ENCODE measurements around the gene AFF3.

The AFF3 gene

GRCh38 chr2:99631700-99632099, 510.7 kb downstream of the AFF3 start:
- 84 to 86% methylated on average over 2 to 3 of the region's 3 CpGs for WGBS, 2 experiments
- H3K9me3 ChIP-seq (ENCODE audit: control insufficient read depth, low read length): no peaks in the 10 kb centered on the region
- H3K27ac ChIP-seq (ENCODE audit: insufficient read depth, low read depth, low read length, poor library complexity, severe bottlenecking): no peak overlapping the region
- no peaks in the 10 kb centered on the region for H3K4me1 ChIP-seq (ENCODE audit: control insufficient read depth, insufficient read depth, low read length)
- H3K4me3 ChIP-seq (ENCODE audit: insufficient read depth, low read depth, low read length): no peak overlapping the region
- H3K36me3 ChIP-seq (ENCODE audit: control insufficient read depth, insufficient read depth, low read length): no peaks in the 10 kb centered on the region
- no peaks in the 10 kb centered on the region for H3K27me3 ChIP-seq (ENCODE audit: control insufficient read depth, insufficient read depth, low read length, poor library complexity, severe bottlenecking)

DNA sequence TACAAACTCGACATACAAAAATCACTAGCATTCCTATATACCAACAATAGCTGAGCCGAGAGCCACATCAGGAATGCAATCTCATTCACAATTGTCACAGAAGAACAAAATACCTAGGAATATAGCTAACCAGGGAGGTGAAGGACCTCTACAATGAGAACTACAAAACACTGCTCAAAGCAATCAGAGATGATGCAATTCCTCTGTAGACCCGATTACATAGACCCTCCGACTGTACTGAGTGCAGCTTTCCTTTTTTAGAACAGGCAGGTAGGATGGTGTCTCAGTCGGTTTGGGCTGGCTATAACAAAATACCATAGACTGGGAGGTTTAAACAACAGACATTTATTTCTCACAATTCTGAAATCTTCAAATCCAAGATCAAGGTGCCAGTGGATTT, 513.1 kb downstream of the AFF3 start:
- no peak overlapping the region for H3K4me3 ChIP-seq (ENCODE audit: insufficient read depth, low read depth, low read length)
- no peaks in the 10 kb centered on the region for H3K36me3 ChIP-seq (ENCODE audit: control insufficient read depth, insufficient read depth, low read length)
- 88 to 91% methylated on average over 5 of the region's 5 CpGs for WGBS, 2 experiments
- no peaks in the 10 kb centered on the region for H3K27me3 ChIP-seq (ENCODE audit: control insufficient read depth, insufficient read depth, low read length, poor library complexity, severe bottlenecking)
- H3K9me3 ChIP-seq (ENCODE audit: control insufficient read depth, low read length): no peaks in the 10 kb centered on the region
- H3K27ac ChIP-seq (ENCODE audit: insufficient read depth, low read depth, low read length, poor library complexity, severe bottlenecking): no peak overlapping the region
- H3K4me1 ChIP-seq (ENCODE audit: control insufficient read depth, insufficient read depth, low read length): no peaks in the 10 kb centered on the region

- no peak overlapping the region for H3K27ac ChIP-seq (ENCODE audit: insufficient read depth, low read depth, low read length, poor library complexity, severe bottlenecking)
- H3K4me1 ChIP-seq (ENCODE audit: control insufficient read depth, insufficient read depth, low read length): no peaks in the 10 kb centered on the region
- WGBS, 2 experiments: 89 to 100% methylated on average over 1 of the region's 1 CpG
- no peaks in the 10 kb centered on the region for H3K9me3 ChIP-seq (ENCODE audit: control insufficient read depth, low read length)
- H3K27me3 ChIP-seq (ENCODE audit: control insufficient read depth, insufficient read depth, low read length, poor library complexity, severe bottlenecking): no peaks in the 10 kb centered on the region
- no peak overlapping the region for H3K4me3 ChIP-seq (ENCODE audit: insufficient read depth, low read depth, low read length)
- no peaks in the 10 kb centered on the region for H3K36me3 ChIP-seq (ENCODE audit: control insufficient read depth, insufficient read depth, low read length)
Observed at GRCh38 chr2:99626158-99626557, 516.2 kb downstream of the AFF3 start.

- no peaks in the 10 kb centered on the region for H3K4me1 ChIP-seq (ENCODE audit: control insufficient read depth, insufficient read depth, low read length)
- no peak overlapping the region for H3K4me3 ChIP-seq (ENCODE audit: insufficient read depth, low read depth, low read length)
- no peaks in the 10 kb centered on the region for H3K9me3 ChIP-seq (ENCODE audit: control insufficient read depth, low read length)
- no peaks in the 10 kb centered on the region for H3K27me3 ChIP-seq (ENCODE audit: control insufficient read depth, insufficient read depth, low read length, poor library complexity, severe bottlenecking)
- H3K27ac ChIP-seq (ENCODE audit: insufficient read depth, low read depth, low read length, poor library complexity, severe bottlenecking): no peak overlapping the region
- 78 to 81% methylated on average over 10 of the region's 10 CpGs for WGBS, 2 experiments
- H3K36me3 ChIP-seq (ENCODE audit: control insufficient read depth, insufficient read depth, low read length): no peaks in the 10 kb centered on the region
Observed at GRCh38 chr2:99624677-99625076, 517.7 kb downstream of the AFF3 start.

DNA sequence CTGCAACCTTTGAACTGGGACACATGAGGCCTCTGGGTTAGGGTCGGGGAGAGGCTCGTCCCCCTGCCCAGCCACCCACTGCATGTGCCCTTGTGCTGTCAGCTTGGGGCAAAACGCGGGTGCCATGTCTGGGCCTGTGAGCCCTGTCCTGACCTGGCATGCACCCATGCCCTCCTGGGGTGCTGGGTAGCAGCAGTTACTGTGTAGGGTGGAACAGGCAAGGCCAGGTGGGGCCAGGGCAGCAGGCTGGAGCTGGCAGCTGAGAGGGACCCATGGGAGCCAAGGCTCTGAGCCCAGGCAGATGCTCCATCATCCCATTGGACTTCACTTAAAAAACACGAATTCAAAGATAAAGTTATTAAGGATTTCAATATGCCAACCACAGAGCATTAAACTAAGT, 518.8 kb downstream of the AFF3 start:
- Histone ChIP-seq H3K9me3 (ENCODE audit: control insufficient read depth, low read length) (no peaks in the 10 kb centered on the region), H3K4me3 (ENCODE audit: insufficient read depth, low read depth, low read length) (no peak overlapping the region), H3K36me3 (ENCODE audit: control insufficient read depth, insufficient read depth, low read length) (no peaks in the 10 kb centered on the region), H3K4me1 (ENCODE audit: control insufficient read depth, insufficient read depth, low read length) (no peaks in the 10 kb centered on the region), H3K27me3 (ENCODE audit: control insufficient read depth, insufficient read depth, low read length, poor library complexity, severe bottlenecking) (no peaks in the 10 kb centered on the region), H3K27ac (ENCODE audit: insufficient read depth, low read depth, low read length, poor library complexity, severe bottlenecking) (no peak overlapping the region)
- WGBS, 2 experiments: 94 to 98% methylated on average over 5 of the region's 5 CpGs

- H3K27me3 ChIP-seq (ENCODE audit: control insufficient read depth, insufficient read depth, low read length, poor library complexity, severe bottlenecking): no peaks in the 10 kb centered on the region
- H3K4me1 ChIP-seq (ENCODE audit: control insufficient read depth, insufficient read depth, low read length): no peaks in the 10 kb centered on the region
- H3K9me3 ChIP-seq (ENCODE audit: control insufficient read depth, low read length): no peaks in the 10 kb centered on the region
- H3K27ac ChIP-seq (ENCODE audit: insufficient read depth, low read depth, low read length, poor library complexity, severe bottlenecking): no peak overlapping the region
- WGBS, 2 experiments: 98% methylated on average over 4 of the region's 4 CpGs
- no peaks in the 10 kb centered on the region for H3K36me3 ChIP-seq (ENCODE audit: control insufficient read depth, insufficient read depth, low read length)
- no peak overlapping the region for H3K4me3 ChIP-seq (ENCODE audit: insufficient read depth, low read depth, low read length)
Observed at GRCh38 chr2:99623035-99623434, 519.4 kb downstream of the AFF3 start.

DNA sequence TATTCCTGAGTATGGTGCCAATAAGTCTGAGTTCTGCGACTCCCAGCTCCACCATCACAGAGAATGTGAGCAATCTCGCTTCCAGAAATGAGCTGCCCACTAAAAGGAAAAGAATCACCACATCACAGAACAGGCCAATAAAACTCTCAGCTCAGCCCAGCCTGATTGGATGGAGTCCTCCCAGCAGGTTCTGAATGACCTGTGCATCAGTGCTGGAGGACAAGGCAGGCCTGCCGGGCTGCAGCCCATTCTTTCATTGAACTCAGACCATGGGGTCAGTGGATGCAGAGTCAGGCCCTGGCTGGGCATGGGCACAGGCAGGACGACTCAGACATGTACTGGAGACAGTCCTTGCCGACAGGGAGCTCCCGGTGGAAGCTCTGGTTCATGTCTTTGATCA, 519.9 kb downstream of the AFF3 start:
- Histone ChIP-seq H3K4me1 (ENCODE audit: control insufficient read depth, insufficient read depth, low read length) (no peaks in the 10 kb centered on the region), H3K27ac (ENCODE audit: insufficient read depth, low read depth, low read length, poor library complexity, severe bottlenecking) (no peak overlapping the region), H3K36me3 (ENCODE audit: control insufficient read depth, insufficient read depth, low read length) (no peaks in the 10 kb centered on the region), H3K4me3 (ENCODE audit: insufficient read depth, low read depth, low read length) (no peak overlapping the region), H3K27me3 (ENCODE audit: control insufficient read depth, insufficient read depth, low read length, poor library complexity, severe bottlenecking) (no peaks in the 10 kb centered on the region), H3K9me3 (ENCODE audit: control insufficient read depth, low read length) (no peaks in the 10 kb centered on the region)
- WGBS, 2 experiments: 90 to 93% methylated on average over 6 of the region's 6 CpGs

DNA sequence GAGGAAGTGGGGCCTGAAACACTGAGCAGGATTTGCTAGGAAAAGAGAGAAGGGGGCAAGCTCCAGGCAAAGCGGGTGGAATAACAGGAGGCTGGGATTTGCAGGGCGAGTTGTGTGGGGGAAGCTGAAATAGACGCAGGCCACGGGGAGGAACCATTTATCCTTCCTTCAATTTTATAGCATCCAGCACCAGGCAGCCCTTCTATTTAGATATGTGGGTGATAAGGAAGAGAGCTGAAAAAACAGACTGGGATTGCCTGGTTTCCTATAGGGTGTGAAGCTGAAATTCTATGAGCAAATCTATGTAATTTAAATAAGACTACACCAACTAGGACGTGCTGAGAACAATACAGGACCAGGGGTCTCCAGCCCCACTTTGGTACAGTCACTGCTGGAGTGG, 520.6 kb downstream of the AFF3 start:
- WGBS, 2 experiments: 86 to 89% methylated on average over 5 of the region's 5 CpGs
- no peak overlapping the region for H3K4me3 ChIP-seq (ENCODE audit: insufficient read depth, low read depth, low read length)
- H3K36me3 ChIP-seq (ENCODE audit: control insufficient read depth, insufficient read depth, low read length): no peaks in the 10 kb centered on the region
- H3K9me3 ChIP-seq (ENCODE audit: control insufficient read depth, low read length): no peaks in the 10 kb centered on the region
- H3K27me3 ChIP-seq (ENCODE audit: control insufficient read depth, insufficient read depth, low read length, poor library complexity, severe bottlenecking): no peaks in the 10 kb centered on the region
- H3K4me1 ChIP-seq (ENCODE audit: control insufficient read depth, insufficient read depth, low read length): no peaks in the 10 kb centered on the region
- no peak overlapping the region for H3K27ac ChIP-seq (ENCODE audit: insufficient read depth, low read depth, low read length, poor library complexity, severe bottlenecking)

- Histone ChIP-seq H3K9me3 (ENCODE audit: control insufficient read depth, low read length) (no peaks in the 10 kb centered on the region), H3K27ac (ENCODE audit: insufficient read depth, low read depth, low read length, poor library complexity, severe bottlenecking) (no peak overlapping the region), H3K27me3 (ENCODE audit: control insufficient read depth, insufficient read depth, low read length, poor library complexity, severe bottlenecking) (no peaks in the 10 kb centered on the region), H3K4me3 (ENCODE audit: insufficient read depth, low read depth, low read length) (no peak overlapping the region), H3K4me1 (ENCODE audit: control insufficient read depth, insufficient read depth, low read length) (no peaks in the 10 kb centered on the region), H3K36me3 (ENCODE audit: control insufficient read depth, insufficient read depth, low read length) (no peaks in the 10 kb centered on the region)
- WGBS, 2 experiments: 93 to 96% methylated on average over 4 of the region's 4 CpGs
Observed at GRCh38 chr2:99621106-99621505, 521.3 kb downstream of the AFF3 start.

DNA sequence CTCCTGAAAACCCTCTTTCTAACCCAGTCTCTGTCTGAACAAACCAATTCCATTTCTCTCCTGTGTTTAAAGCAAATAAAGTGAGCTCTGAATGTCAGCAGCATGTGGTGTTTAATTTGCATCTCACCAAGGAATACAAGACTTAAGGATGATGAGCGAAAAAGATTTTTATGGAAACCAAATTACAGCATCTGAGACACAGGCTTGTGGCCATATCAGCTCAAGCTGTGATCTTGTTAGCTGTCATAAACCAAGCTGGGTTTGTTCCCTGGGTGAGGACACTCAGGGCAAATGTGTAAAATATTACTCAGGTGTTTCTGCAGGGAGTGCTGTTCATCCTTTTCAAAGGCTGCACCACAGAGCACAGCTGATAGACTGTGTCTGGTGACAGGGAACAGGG, 523.2 kb downstream of the AFF3 start:
- H3K9me3 ChIP-seq (ENCODE audit: control insufficient read depth, low read length): no peaks in the 10 kb centered on the region
- H3K27ac ChIP-seq (ENCODE audit: insufficient read depth, low read depth, low read length, poor library complexity, severe bottlenecking): no peak overlapping the region
- no peaks in the 10 kb centered on the region for H3K4me1 ChIP-seq (ENCODE audit: control insufficient read depth, insufficient read depth, low read length)
- H3K4me3 ChIP-seq (ENCODE audit: insufficient read depth, low read depth, low read length): no peak overlapping the region
- H3K27me3 ChIP-seq (ENCODE audit: control insufficient read depth, insufficient read depth, low read length, poor library complexity, severe bottlenecking): no peaks in the 10 kb centered on the region
- H3K36me3 ChIP-seq (ENCODE audit: control insufficient read depth, insufficient read depth, low read length): no peaks in the 10 kb centered on the region
- WGBS, 2 experiments: 92 to 100% methylated on average over 1 of the region's 1 CpG

- H3K9me3 ChIP-seq (ENCODE audit: control insufficient read depth, low read length): no peaks in the 10 kb centered on the region
- H3K4me1 ChIP-seq (ENCODE audit: control insufficient read depth, insufficient read depth, low read length): no peaks in the 10 kb centered on the region
- 89 to 90% methylated on average over 6 of the region's 6 CpGs for WGBS, 2 experiments
- H3K4me3 ChIP-seq (ENCODE audit: insufficient read depth, low read depth, low read length): no peak overlapping the region
- H3K27ac ChIP-seq (ENCODE audit: insufficient read depth, low read depth, low read length, poor library complexity, severe bottlenecking): no peak overlapping the region
- H3K36me3 ChIP-seq (ENCODE audit: control insufficient read depth, insufficient read depth, low read length): no peaks in the 10 kb centered on the region
- no peaks in the 10 kb centered on the region for H3K27me3 ChIP-seq (ENCODE audit: control insufficient read depth, insufficient read depth, low read length, poor library complexity, severe bottlenecking)
Observed at GRCh38 chr2:99618579-99619097, 523.8 kb downstream of the AFF3 start.
